ENCODE data around the gene SLF2. TPM values are rescaled to one million over a fixed set of nuclear protein-coding genes. Genes with fewer than 3 reads are reported as not detected.

The SLF2 gene
- total and polyA plus RNA-seq, 2 of the 13 experiments (the other 11 are each of a cell fraction or from before 2014, with no cell fraction given) = 12.2 to 48.1 TPM

DNA sequence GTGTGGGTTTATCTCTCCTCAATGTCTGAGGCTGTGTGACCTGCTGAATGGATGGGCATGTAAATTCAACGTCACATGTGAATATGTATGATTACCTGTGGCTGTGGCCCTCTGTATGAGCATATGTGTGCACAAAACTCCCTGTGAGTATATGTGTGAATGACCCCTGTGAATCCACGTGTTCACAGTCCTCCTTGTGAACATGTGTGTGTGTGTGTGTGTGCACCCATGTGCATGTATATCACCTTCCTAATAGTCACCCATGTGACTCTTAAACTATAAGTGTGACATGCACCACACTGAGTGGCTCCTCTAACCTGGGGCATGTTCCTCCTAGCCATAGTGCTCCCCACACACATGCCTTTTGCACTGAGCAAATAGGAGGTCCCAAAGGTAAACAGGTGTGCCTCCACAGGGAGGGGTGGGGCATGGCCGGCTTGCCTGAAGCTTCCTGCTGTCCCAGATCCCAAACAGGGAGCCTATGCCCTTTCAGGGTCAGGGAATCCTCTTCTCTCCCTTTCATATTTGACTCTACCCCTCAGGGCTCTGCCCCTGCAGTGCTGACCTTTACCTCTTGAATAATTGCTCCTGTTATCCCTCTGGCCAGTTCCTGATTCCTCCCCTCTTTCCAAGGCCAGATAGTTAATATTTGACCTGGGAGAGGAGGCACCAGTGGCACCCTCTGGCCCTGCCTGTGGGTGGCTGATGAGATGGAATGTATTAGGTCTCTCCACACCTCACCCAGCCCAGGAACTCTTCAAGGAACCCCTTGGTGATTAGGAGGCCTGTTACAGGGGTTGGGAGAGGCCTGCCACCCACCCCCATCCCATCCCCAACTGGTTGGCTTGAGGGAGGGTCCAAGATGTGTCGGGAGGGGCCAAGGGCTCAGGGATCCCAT is 58.4 kb downstream of the SLF2 start (continued):
- TF ChIP-seq ZBED4 (CRISPR knock-in tag; IDR thresholded peaks at IDR 0.05; ENCODE audit: borderline replicate concordance) (no peak), ZNF383 (CRISPR knock-in tag; IDR thresholded peaks at IDR 0.05; ENCODE audit: borderline replicate concordance) (no peak), RBM39 (IDR thresholded peaks at IDR 0.05; ENCODE audit: low read depth, low read length, poor library complexity, severe bottlenecking) (no peak), ATAD3A (CRISPR knock-in tag; IDR thresholded peaks at IDR 0.05) (no peak), ATF1 (CRISPR knock-in tag; IDR thresholded peaks at IDR 0.05) (no peak; the same call in 1 of the 2 replicates), NFE2L2 (IDR thresholded peaks at IDR 0.05; ENCODE audit: low read length) (no peak), ZNF12 (CRISPR knock-in tag; IDR thresholded peaks at IDR 0.05) (peak; percentile 36; the same call in 1 of the 2 replicates), RFXAP (CRISPR knock-in tag; IDR thresholded peaks at IDR 0.05; ENCODE audit: borderline replicate concordance) (no peak; the same call in 1 of the 2 replicates), ZNF382 (CRISPR knock-in tag; IDR thresholded peaks at IDR 0.05; ENCODE audit: borderline replicate concordance) (no peak), ZNF530 (CRISPR knock-in tag; IDR thresholded peaks at IDR 0.05; ENCODE audit: low read depth) (no peak), TBP (CRISPR knock-in tag; IDR thresholded peaks at IDR 0.05) (no peak), ZNF879 (CRISPR knock-in tag; IDR thresholded peaks at IDR 0.05) (no peak), SKI (IDR thresholded peaks at IDR 0.05; ENCODE audit: partially characterized antibody) (no peak), ZNF3 (CRISPR knock-in tag; IDR thresholded peaks at IDR 0.05) (no peak), RARG (CRISPR knock-in tag; IDR thresholded peaks at IDR 0.05; ENCODE audit: low read depth) (no peak), SNAPC2 (CRISPR knock-in tag; IDR thresholded peaks at IDR 0.05) (peak; percentile 64; the same call in 1 of the 2 replicates), THYN1 (CRISPR knock-in tag; IDR thresholded peaks at IDR 0.05; ENCODE audit: borderline replicate concordance, low read depth) (no peak), ARID2 (CRISPR knock-in tag; IDR thresholded peaks at IDR 0.05; ENCODE audit: borderline replicate concordance) (0 out of 2 replicates have a peak, but pooled peaks have one; percentile 22), FOXK2 (IDR thresholded peaks at IDR 0.05) (peak; percentile 80; the same call in 1 of the 2 replicates), PHF5A (CRISPR knock-in tag; IDR thresholded peaks at IDR 0.05; ENCODE audit: low read depth, unreplicated experiment) (peak; percentile 94), ZNF724P (CRISPR knock-in tag; IDR thresholded peaks at IDR 0.05; ENCODE audit: borderline replicate concordance) (no peak), RELA (CRISPR knock-in tag; IDR thresholded peaks at IDR 0.05) (no peak; the same call in 1 of the 2 replicates), GLI4 (CRISPR knock-in tag; IDR thresholded peaks at IDR 0.05; ENCODE audit: borderline replicate concordance) (peak; percentile 42; the same call in 1 of the 2 replicates), ZNF614 (CRISPR knock-in tag; IDR thresholded peaks at IDR 0.05; ENCODE audit: borderline replicate concordance) (peak; percentile 87; the same call in 1 of the 2 replicates), ZNF678 (CRISPR knock-in tag; IDR thresholded peaks at IDR 0.05) (no peak), MED8 (CRISPR knock-in tag; IDR thresholded peaks at IDR 0.05; ENCODE audit: insufficient replicate concordance) (peak; percentile 73), ZNF33A (CRISPR knock-in tag; IDR thresholded peaks at IDR 0.05; ENCODE audit: borderline replicate concordance) (no peak)
- TF ChIP-seq, protein P1, sequence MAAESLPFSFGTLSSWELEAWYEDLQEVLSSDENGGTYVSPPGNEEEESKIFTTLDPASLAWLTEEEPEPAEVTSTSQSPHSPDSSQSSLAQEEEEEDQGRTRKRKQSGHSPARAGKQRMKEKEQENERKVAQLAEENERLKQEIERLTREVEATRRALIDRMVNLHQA (CRISPR knock-in tag; IDR thresholded peaks at IDR 0.05) = no peak

All from HepG2 (cell line).